GM21367 (cell line): ENCODE data around the gene PCDHGB1.
"Not testable (repeated sequence)": the region's sequence is repeated elsewhere in the genome, so short reads cannot be mapped to it uniquely, and the experiment has no call there.

Source experiments
- ATAC-seq: cut with Tn5 transposase; IDR thresholded peaks from one replicate; pipeline ENCODE4 v1.9.1; 2021; ENCODE audit not compliant: unreplicated experiment

PCDHGB1 gene

DNA sequence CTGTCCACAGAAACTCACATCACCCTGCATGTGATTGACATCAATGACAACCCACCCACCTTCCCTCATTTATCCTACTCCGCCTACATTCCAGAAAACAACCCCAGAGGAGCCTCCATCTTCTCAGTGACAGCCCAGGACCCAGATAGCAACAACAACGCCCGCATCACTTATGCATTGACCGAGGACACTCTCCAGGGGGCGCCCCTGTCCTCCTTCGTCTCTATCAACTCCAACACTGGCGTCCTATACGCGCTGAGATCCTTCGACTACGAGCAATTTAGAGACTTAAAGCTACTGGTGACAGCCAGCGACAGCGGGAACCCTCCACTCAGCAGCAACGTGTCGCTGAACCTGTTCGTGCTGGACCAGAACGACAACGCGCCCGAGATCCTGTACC is 4.6 kb upstream of the PCDHGB1 start:
- ATAC-seq: no peak

- not testable (repeated sequence) for ATAC-seq
Observed at GRCh38 chr5:141346017-141346416, 3.9 kb upstream of the PCDHGB1 start.

GRCh38 chr5:141351591-141351990 is 1.7 kb downstream of the PCDHGB1 start:
- no peak for ATAC-seq

DNA sequence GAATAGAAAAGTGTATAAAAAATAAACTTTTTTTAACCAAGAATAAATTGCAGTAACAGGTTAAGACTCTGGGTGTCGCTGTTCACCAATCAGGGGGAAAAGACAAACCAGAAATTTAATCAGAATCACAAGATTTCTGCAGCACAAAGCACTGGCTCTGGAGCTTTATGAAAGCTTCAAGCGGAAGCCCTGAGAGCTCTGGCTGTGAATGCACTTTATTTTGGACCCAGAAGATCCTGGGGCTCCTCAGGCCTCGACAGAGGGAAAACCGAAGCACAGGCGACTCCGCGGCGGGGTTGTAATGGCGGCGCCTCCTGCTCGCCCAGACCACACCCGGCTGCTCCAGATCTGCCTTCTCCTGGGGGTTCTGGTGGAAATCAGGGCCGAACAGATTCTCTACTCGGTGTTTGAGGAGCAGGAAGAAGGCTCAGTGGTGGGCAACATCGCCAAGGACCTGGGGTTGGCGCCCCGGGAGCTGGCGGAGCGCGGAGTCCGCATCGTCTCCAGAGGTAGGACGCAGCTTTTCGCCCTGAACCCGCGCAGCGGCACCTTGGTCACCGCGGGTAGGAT is 5.1 kb downstream of the PCDHGB1 start, which contains the start of gene PCDHGA4:
Gene PCDHGA4, plus strand, starts transcription at position 122 of the 570 bp plus-strand sequence. Its CDS starts 87 bp downstream, at position 209.
- no peak for ATAC-seq

DNA sequence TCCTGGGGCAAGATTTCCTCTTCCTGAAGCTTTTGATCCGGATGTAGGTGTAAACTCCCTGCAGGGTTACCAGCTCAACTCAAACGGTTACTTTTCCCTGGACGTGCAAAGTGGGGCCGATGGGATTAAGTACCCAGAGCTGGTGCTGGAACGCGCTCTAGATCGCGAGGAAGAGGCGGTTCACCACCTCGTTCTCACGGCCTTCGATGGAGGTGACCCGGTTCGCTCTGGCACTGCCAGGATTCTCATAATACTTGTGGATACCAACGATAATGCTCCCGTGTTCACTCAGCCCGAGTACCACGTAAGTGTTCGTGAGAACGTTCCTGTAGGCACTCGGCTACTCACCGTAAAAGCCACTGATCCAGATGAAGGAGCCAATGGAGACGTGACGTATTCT is 5.7 kb downstream of the PCDHGB1 start:
- no peak for ATAC-seq

- ATAC-seq: no peak
Observed at GRCh38 chr5:141356133-141356532, 6.2 kb downstream of the PCDHGB1 start.

GRCh38 chr5:141356950-141357349 is 7.1 kb downstream of the PCDHGB1 start:
- no peak for ATAC-seq

DNA sequence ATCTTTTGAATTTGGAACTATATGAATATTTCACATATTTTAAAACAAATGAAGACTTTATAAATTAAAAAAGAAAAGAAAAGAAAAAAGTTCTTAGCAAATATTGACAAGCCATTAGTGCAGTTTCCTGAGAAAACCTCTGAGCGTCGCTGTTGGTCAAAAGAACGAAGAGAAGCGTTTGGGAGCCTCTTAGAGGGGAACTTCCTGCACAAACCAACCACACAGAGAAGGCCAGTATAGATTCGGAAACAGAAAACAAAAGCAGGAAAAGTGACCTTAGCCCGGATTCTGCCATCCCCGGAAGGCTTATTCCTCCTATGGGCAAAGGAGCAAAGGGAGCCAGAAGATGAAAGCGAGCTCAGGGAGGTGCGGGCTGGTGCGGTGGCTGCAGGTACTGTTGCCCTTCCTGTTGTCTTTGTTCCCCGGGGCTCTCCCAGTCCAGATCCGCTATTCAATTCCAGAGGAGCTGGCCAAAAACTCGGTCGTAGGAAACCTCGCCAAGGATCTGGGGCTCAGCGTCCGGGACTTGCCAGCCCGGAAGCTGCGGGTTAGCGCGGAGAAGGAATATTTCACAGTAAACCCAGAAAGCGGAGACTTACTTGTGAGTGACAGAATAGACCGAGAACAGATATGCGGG is 10.0 kb downstream of the PCDHGB1 start, which contains the start of gene PCDHGB2:
Gene PCDHGB2, plus strand, starts transcription at position 205 of the 637 bp plus-strand sequence. Its CDS starts 142 bp downstream, at position 347.
- ATAC-seq: no peak

DNA sequence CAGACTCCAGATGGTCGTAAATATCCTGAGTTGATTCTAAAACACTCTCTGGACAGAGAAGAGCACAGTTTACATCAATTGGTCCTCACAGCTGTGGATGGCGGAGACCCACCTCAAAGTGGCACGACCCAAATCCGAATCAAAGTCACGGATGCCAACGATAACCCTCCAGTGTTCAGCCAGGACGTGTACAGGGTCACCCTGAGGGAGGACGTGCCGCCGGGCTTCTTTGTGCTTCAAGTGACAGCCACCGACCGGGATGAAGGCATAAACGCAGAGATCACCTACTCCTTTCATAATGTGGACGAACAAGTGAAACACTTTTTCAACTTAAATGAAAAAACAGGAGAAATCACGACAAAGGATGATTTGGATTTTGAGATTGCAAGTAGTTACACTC is 10.8 kb downstream of the PCDHGB1 start:
- no peak for ATAC-seq

- ATAC-seq: no peak
Observed at GRCh38 chr5:141362719-141363118, 12.8 kb downstream of the PCDHGB1 start.

DNA sequence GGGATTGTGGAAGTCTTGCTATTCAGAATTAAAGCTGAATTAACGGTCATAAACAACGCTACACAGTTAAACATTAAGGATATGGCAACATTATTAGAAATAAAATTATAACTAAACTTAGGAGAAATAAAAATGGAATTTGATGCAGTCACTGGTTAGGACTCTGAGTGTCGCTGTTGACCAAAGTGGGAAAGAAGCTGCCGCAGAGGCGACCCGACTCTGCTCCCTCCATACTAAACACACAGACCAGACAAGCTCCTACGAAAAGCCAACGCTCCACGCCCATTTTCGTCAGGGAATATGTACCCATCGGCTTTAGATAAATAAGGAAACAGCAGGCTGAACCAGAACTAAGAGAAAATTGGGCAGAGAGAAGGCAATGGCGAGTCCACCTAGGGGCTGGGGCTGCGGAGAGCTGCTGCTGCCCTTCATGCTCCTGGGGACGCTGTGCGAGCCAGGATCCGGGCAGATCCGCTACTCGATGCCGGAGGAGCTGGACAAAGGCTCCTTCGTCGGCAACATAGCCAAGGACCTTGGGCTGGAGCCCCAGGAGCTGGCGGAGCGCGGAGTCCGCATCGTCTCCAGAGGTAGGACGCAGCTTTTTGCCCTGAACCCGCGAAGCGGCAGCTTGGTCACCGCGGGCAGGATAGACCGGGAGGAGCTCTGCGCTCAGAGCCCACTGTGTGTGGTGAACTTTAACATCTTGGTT is 14.2 kb downstream of the PCDHGB1 start, which contains the start of gene PCDHGA5:
Gene PCDHGA5, plus strand, starts transcription at position 211 of the 709 bp plus-strand sequence. Its CDS starts 169 bp downstream, at position 380.
- ATAC-seq: no peak

GRCh38 chr5:141366016-141366896 is 16.4 kb downstream of the PCDHGB1 start:
- no peak for ATAC-seq

GRCh38 chr5:141369994-141370848 is 20.3 kb downstream of the PCDHGB1 start, which contains the start of gene PCDHGB3:
Gene PCDHGB3, plus strand, starts transcription at chr5:141370242. Its CDS starts 153 bp downstream, at chr5:141370395.
- peak; percentile 91 for ATAC-seq

DNA sequence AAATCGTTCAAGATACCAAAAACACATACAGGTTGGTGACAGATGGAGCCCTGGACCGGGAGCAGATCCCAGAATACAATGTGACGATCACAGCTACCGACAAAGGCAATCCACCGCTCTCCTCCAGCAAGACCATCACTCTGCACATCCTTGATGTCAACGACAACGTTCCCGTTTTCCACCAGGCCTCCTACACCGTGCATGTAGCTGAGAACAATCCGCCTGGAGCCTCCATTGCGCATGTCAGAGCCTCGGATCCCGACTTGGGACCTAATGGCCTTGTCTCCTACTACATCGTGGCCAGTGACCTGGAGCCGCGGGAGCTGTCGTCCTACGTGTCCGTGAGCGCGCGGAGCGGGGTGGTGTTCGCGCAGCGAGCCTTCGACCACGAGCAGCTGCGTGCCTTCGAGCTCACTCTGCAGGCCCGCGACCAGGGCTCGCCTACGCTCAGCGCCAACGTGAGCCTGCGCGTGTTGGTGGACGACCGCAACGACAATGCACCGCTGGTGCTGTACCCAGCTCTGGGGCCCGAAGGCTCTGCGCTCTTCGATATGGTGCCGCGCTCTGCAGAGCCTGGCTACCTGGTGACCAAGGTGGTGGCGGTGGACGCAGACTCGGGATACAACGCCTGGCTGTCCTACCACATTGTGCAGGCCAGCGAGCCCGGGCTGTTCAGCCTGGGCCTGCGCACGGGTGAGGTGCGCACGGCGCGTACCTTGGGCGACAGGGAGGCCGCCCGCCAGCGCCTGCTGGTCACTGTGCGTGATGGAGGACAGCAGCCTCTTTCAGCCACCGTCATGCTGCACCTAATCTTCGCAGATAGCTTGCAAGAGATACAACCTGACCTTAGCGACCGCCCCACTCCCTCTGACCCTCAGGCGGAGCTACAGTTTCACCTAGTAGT is 21.9 kb downstream of the PCDHGB1 start:
- no peak for ATAC-seq

DNA sequence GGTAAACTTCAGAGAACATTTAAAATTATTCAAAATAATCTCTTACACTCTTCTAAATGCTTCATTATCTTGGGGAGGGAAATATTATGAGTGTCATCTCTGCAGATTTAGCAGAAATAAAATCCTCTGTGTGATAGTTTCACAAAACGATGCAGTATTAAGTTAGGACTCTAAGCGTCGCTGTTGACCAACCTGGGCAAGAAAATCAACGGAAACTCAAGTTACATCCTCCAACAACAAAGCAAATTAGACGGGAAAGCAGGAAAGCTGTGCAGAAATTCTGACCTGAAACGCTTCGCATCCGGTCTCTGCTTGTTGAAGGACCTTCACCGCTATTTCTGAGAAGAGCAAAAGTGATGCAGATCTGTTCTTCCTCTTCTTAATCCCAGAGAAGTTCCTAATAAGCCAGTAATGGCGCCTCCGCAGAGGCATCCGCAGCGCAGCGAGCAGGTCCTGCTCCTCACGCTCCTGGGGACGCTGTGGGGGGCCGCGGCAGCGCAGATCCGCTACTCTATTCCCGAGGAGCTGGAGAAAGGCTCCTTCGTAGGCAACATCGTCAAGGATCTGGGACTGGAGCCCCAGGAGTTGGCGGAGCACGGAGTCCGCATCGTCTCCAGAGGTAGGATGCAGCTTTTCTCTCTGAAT is 23.9 kb downstream of the PCDHGB1 start, which contains the start of gene PCDHGA6:
Gene PCDHGA6, plus strand, starts transcription at position 219 of the 645 bp plus-strand sequence. Its CDS starts 193 bp downstream, at position 412.
- no peak for ATAC-seq

DNA sequence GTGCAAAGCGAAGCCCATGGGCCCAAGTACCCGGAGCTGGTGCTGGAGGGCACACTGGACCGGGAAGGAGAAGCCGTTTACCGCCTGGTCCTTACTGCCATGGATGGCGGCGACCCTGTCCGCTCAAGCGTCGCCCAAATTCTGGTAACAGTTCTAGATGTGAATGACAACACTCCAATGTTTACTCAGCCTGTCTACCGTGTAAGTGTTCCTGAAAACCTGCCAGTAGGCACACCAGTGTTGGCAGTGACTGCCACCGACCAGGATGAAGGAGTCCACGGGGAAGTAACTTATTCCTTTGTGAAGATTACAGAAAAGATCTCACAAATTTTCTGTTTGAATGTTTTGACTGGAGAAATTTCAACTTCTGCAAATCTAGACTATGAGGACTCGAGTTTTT is 24.7 kb downstream of the PCDHGB1 start:
- ATAC-seq: no peak

DNA sequence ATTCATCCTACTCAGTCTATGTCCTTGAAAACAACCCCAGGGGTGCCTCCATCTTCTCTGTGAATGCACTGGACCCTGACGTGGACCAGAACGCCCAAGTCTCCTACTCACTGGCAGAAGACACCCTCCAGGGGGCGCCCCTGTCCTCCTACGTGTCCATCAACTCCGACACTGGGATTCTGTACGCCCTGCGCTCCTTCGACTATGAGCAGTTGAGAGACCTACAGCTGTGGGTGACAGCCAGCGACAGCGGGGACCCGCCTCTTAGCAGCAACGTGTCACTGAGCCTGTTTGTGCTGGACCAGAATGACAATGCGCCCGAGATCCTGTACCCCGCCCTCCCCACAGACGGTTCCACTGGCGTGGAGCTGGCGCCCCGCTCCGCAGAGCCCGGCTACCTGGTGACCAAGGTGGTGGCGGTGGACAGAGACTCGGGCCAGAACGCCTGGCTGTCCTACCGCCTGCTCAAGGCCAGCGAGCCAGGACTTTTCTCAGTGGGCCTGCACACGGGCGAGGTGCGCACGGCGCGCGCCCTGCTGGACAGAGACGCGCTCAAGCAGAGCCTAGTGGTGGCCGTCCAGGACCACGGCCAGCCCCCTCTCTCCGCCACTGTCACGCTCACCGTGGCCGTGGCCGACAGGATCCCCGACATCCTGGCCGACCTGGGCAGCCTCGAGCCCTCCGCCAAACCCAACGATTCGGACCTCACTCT is 25.7 kb downstream of the PCDHGB1 start:
- ATAC-seq: not testable (repeated sequence)
